Osteocyte (in vitro differentiated cells): ENCODE data around the gene DIPK1A. TPM values are rescaled to one million over a fixed set of nuclear protein-coding genes. Genes with fewer than 3 reads are reported as not detected.

Experiments
- DNase-seq: peaks from one replicate; pipeline ENCODE4 v3.0.0; 2021; ENCODE audit warnings: mixed read lengths; ENCODE audit not compliant: unreplicated experiment; ENCODE audit errors: extremely low spot score
- H3K27ac Mint-ChIP-seq: one replicate; pipeline ENCODE4 v1.8.0; 2021; ENCODE audit warnings: mild to moderate bottlenecking, mixed read lengths; ENCODE audit not compliant: unreplicated experiment
- H3K27me3 Mint-ChIP-seq: one replicate; pipeline ENCODE4 v1.8.0; 2021; ENCODE audit warnings: mixed read lengths; ENCODE audit not compliant: unreplicated experiment
- H3K36me3 Mint-ChIP-seq: one replicate; pipeline ENCODE4 v1.8.0; 2021; ENCODE audit warnings: mixed read lengths; ENCODE audit not compliant: unreplicated experiment
- H3K4me1 Mint-ChIP-seq: one replicate; pipeline ENCODE4 v1.8.0; 2021; ENCODE audit warnings: mixed read lengths; ENCODE audit not compliant: unreplicated experiment
- H3K4me3 Mint-ChIP-seq: one replicate; pipeline ENCODE4 v1.8.0; 2021; ENCODE audit warnings: mild to moderate bottlenecking, moderate library complexity, mixed read lengths; ENCODE audit not compliant: unreplicated experiment
- H3K9me3 Mint-ChIP-seq: one replicate; pipeline ENCODE4 v1.8.0; 2021; ENCODE audit warnings: mixed read lengths; ENCODE audit not compliant: unreplicated experiment
- total RNA-seq: library from RNA; stranded (reverse); gene quantifications from 2 replicates; pipeline ENCODE4 v1.2.1, GENCODE V29; 2021
- TF ChIP-seq, protein P1 (sequence below): fragments of 200-600 bp; sonication (generic); IDR thresholded peaks from 2 replicates; pipeline ENCODE4 v1.5.0; 2021; ENCODE audit warnings: antibody characterized with exemption, mild to moderate bottlenecking, moderate library complexity

DIPK1A gene
- total RNA-seq, 1 donor from 2014 or later, result 6.3 TPM

- no peak overlapping the region for H3K4me3 Mint-ChIP-seq
Observed at GRCh38 chr1:92797961-92798360, 163.3 kb downstream of the DIPK1A start.

DNA sequence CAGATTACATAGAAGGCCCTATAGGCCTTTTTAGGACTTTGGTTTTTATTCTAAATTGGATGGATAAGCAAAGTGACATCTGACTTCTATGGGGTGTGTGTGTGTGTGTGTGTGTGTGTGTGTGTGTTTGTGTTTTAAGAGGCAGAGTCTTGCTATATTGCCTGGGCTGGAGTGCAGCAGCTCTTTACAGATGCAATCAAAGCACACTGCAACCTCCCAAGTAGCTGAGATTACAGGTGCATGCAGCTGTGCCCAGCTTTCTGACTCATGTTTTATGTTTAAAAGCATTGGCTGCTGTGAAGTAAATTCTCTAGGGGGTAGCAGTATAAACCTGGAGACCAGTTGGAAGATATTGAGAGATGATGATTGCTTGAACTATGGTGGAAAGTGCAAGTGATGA, 164.0 kb downstream of the DIPK1A start:
- DNase-seq, result no peak
- H3K27me3 Mint-ChIP-seq, result no peaks in the 10 kb centered on the region
- TF ChIP-seq, protein P1, sequence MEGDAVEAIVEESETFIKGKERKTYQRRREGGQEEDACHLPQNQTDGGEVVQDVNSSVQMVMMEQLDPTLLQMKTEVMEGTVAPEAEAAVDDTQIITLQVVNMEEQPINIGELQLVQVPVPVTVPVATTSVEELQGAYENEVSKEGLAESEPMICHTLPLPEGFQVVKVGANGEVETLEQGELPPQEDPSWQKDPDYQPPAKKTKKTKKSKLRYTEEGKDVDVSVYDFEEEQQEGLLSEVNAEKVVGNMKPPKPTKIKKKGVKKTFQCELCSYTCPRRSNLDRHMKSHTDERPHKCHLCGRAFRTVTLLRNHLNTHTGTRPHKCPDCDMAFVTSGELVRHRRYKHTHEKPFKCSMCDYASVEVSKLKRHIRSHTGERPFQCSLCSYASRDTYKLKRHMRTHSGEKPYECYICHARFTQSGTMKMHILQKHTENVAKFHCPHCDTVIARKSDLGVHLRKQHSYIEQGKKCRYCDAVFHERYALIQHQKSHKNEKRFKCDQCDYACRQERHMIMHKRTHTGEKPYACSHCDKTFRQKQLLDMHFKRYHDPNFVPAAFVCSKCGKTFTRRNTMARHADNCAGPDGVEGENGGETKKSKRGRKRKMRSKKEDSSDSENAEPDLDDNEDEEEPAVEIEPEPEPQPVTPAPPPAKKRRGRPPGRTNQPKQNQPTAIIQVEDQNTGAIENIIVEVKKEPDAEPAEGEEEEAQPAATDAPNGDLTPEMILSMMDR, result no peak
- peaks cover 12% of the 10 kb centered on the region for H3K4me1 Mint-ChIP-seq
- H3K36me3 Mint-ChIP-seq, result no peaks in the 10 kb centered on the region
- H3K4me3 Mint-ChIP-seq, result no peak overlapping the region
- H3K9me3 Mint-ChIP-seq, result no peaks in the 10 kb centered on the region
- H3K27ac Mint-ChIP-seq, result no peak overlapping the region

More at GRCh38 chr1:92797961-92798360, 163.3 kb downstream of the DIPK1A start:
- H3K9me3 Mint-ChIP-seq, result no peaks in the 10 kb centered on the region
- no peak overlapping the region for H3K27ac Mint-ChIP-seq
- no peaks in the 10 kb centered on the region for H3K36me3 Mint-ChIP-seq
- H3K27me3 Mint-ChIP-seq, result no peaks in the 10 kb centered on the region
- TF ChIP-seq, protein P1, result no peak
- peaks cover 12% of the 10 kb centered on the region for H3K4me1 Mint-ChIP-seq
- no peak for DNase-seq

DNA sequence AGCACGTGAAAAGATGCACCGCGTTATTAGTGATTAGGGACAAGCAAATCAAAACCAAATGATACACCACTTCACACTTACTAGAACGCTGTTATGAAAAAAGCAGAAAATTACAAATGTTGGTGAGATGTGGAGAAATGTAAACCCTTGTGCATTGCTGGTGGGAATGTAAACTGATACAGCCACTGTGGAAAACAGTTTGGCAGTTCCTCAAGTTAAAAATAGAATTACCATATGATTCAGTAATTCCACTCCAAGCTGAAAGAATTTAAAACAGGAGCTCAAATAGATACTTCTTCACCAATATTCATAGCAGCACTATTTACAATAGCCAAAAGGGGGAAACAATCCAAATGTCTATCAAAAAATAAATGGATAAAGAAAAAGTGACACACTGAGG, 166.1 kb downstream of the DIPK1A start:
- Mint-ChIP-seq H3K27ac (peak overlapping the region; percentile 43), H3K9me3 (no peaks in the 10 kb centered on the region), H3K4me3 (no peak overlapping the region), H3K36me3 (no peaks in the 10 kb centered on the region), H3K27me3 (peaks cover 2% of the 10 kb centered on the region), H3K4me1 (peaks cover 12% of the 10 kb centered on the region)
- TF ChIP-seq, protein P1, result no peak
- DNase-seq, result no peak

DNA sequence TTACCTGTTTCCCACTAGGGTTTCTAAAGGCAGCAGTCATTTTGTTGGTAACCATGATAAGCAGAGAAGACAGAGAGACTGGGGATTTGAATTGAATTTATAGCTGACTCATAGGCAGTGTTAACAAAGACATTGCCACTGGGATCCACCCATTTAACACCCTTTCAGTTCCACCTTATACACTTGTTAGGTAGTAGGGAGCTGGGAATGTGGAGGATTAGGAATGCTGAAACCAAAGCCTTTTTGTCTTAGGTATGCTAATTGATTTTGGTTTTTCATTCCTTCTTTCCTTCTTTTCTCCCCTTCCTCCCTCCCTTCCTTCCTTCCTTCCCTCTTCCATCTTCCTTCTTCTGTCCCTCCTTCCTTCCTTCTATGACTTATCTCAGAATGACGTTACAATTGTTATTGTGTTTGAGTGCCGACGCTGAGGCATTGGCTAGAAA, 168.9 kb downstream of the DIPK1A start:
- no peaks in the 10 kb centered on the region for H3K36me3 Mint-ChIP-seq
- no peak overlapping the region for H3K4me3 Mint-ChIP-seq
- H3K27me3 Mint-ChIP-seq, result peaks cover 2% of the 10 kb centered on the region
- no peak overlapping the region for H3K27ac Mint-ChIP-seq
- TF ChIP-seq, protein P1, result no peak
- no peak for DNase-seq
- H3K4me1 Mint-ChIP-seq, result peaks cover 12% of the 10 kb centered on the region
- no peaks in the 10 kb centered on the region for H3K9me3 Mint-ChIP-seq

Other genes with a start within 250 kb of the DIPK1A start
- gene EVI5, start 176.4 kb downstream of the DIPK1A start, total RNA-seq, result 52.6 and 59.6 TPM in 2 replicates
- 870 and 883 TPM in 2 replicates for gene RPL5, start 129.4 kb downstream of the DIPK1A start, total RNA-seq
- gene MTF2, start 117.8 kb upstream of the DIPK1A start, total RNA-seq, result 24.9 and 26.2 TPM in 2 replicates
- 27.1 and 31.5 TPM in 2 replicates for gene TMED5, start 219.0 kb upstream of the DIPK1A start, total RNA-seq
- gene CCDC18, start 219.3 kb upstream of the DIPK1A start, total RNA-seq, result 5.5 and 6.9 TPM in 2 replicates